GM12865 (cell line): ENCODE measurements around the gene HCAR2.
"Not testable (repeated sequence)": the region's sequence is repeated elsewhere in the genome, so short reads cannot be mapped to it uniquely, and the experiment has no call there.

Experiments
- DNase-seq: peaks from one replicate; pipeline ENCODE4 v3.0.0; 2010; ENCODE audit warnings: low read depth
- H3K4me3 ChIP-seq: 2 replicates; pipeline ENCODE4 v1.5.1; 2011; ENCODE audit warnings: mild to moderate bottlenecking, low read depth, low read length, control low read depth
- CTCF ChIP-seq: IDR thresholded peaks from 2 replicates; pipeline ENCODE4 v1.5.1; 2011; ENCODE audit warnings: low read length, control low read depth, low read depth, inconsistent platforms; ENCODE audit not compliant: insufficient read depth; ENCODE audit errors: missing control alignments

HCAR2 gene

GRCh38 chr12:122681814-122682213, 21.3 kb downstream of the HCAR2 start:
- DNase-seq: peak; percentile 48
- no peak overlapping the region for H3K4me3 ChIP-seq
- no peak for TF ChIP-seq CTCF

- DNase-seq, H3K4me3 ChIP-seq: not testable (repeated sequence)
Observed at GRCh38 chr12:122680989-122681388, 22.2 kb downstream of the HCAR2 start.

- DNase-seq, H3K4me3 ChIP-seq: not testable (repeated sequence)
Observed at GRCh38 chr12:122676781-122677180, 26.4 kb downstream of the HCAR2 start.

- H3K4me3 ChIP-seq, DNase-seq: not testable (repeated sequence)
Observed at GRCh38 chr12:122676015-122676414, 27.1 kb downstream of the HCAR2 start.

GRCh38 chr12:122672515-122672914, 30.6 kb downstream of the HCAR2 start:
- TF ChIP-seq CTCF: no peak
- no peak overlapping the region for H3K4me3 ChIP-seq
- no peak for DNase-seq

GRCh38 chr12:122669397-122670070, 33.6 kb downstream of the HCAR2 start:
- H3K4me3 ChIP-seq: no peak overlapping the region
- no peak for DNase-seq
- no peak for TF ChIP-seq CTCF

- TF ChIP-seq CTCF: no peak
- peak; percentile 31 for DNase-seq
- no peak overlapping the region for H3K4me3 ChIP-seq
Observed at GRCh38 chr12:122668268-122668667, 34.9 kb downstream of the HCAR2 start.

GRCh38 chr12:122665759-122666158, 37.4 kb downstream of the HCAR2 start:
- no peak for TF ChIP-seq CTCF
- H3K4me3 ChIP-seq: no peak overlapping the region
- no peak for DNase-seq
